ENCODE data around the gene GUCY2C.
"Not testable (repeated sequence)": the region's sequence is repeated elsewhere in the genome, so short reads cannot be mapped to it uniquely, and the experiment has no call there.

The GUCY2C gene

GRCh38 chr12:14741153-14741552, 44.8 kb upstream of the GUCY2C start:
- Histone ChIP-seq H3K36me3 (ENCODE audit: control insufficient read depth in 2 of 2, insufficient read depth in 1 of 2, low read length in 2 of 2) (no peaks in the 10 kb centered on the region), H3K9me3 (ENCODE audit: control insufficient read depth, insufficient read depth, low read depth, low read length) (no peaks in the 10 kb centered on the region), H3K4me3 (ENCODE audit: low read depth, low read length) (no peak overlapping the region), H3K27ac (ENCODE audit: extremely low read depth, low read depth, low read length) (no peak overlapping the region), H3K4me1 (ENCODE audit: control insufficient read depth, insufficient read depth, low read length) (no peaks in the 10 kb centered on the region)
- ChIA-PET POLR2A (no interaction called here), CTCF (interaction anchor here (0.6 kb wide), 1 partner anchor 714 kb away, joined by 4 read pairs; no protein-coding TSS in a partner anchor)
- no peak for TF ChIP-seq ZNF202 (tag by site-specific recombination; IDR thresholded peaks at IDR 0.05; ENCODE audit: borderline replicate concordance)
- TF ChIP-seq ZFP69B (tag by site-specific recombination; IDR thresholded peaks at IDR 0.05) = no peak
- no peak for TF ChIP-seq ZNF830 (tag by site-specific recombination; IDR thresholded peaks at IDR 0.05; ENCODE audit: low read depth)
- TF ChIP-seq ZNF707 (tag by site-specific recombination; IDR thresholded peaks at IDR 0.05) = no peak
- TF ChIP-seq ZNF394 (tag by site-specific recombination; IDR thresholded peaks at IDR 0.05; ENCODE audit: borderline replicate concordance) = no peak
- TF ChIP-seq ZNF404 (tag by site-specific recombination; IDR thresholded peaks at IDR 0.05) = no peak
- no peak for TF ChIP-seq ZNF354C (tag by site-specific recombination; IDR thresholded peaks at IDR 0.05; ENCODE audit: borderline replicate concordance, low read depth)
- no peak for TF ChIP-seq ZNF157 (tag by site-specific recombination; IDR thresholded peaks at IDR 0.05)
- no peak for TF ChIP-seq AEBP2 (tag by site-specific recombination; IDR thresholded peaks at IDR 0.05; ENCODE audit: borderline replicate concordance)
- TF ChIP-seq ZNF133 (tag by site-specific recombination; IDR thresholded peaks at IDR 0.05) = no peak

- ChIA-PET CTCF (interaction anchor here (1.0 kb wide), 1 partner anchor 12 kb away, joined by 3 read pairs; no protein-coding TSS in a partner anchor), POLR2A (interaction anchor here (1.2 kb wide), 1 partner anchor 33 kb away, joined by 3 read pairs; no protein-coding TSS in a partner anchor)
- H3K9me3 ChIP-seq (ENCODE audit: control insufficient read depth, insufficient read depth, low read depth, low read length); H3K4me1 ChIP-seq (ENCODE audit: control insufficient read depth, insufficient read depth, low read length); H3K36me3 ChIP-seq (ENCODE audit: control insufficient read depth in 2 of 2, insufficient read depth in 1 of 2, low read length in 2 of 2); H3K27ac ChIP-seq (ENCODE audit: extremely low read depth, low read depth, low read length); H3K4me3 ChIP-seq (ENCODE audit: low read depth, low read length): not testable (repeated sequence)
Observed at GRCh38 chr12:14736441-14736840, 40.0 kb upstream of the GUCY2C start.

- Histone ChIP-seq H3K4me3 (ENCODE audit: low read depth, low read length) (no peak overlapping the region), H3K36me3 (ENCODE audit: control insufficient read depth in 2 of 2, insufficient read depth in 1 of 2, low read length in 2 of 2) (no peaks in the 10 kb centered on the region), H3K27ac (ENCODE audit: extremely low read depth, low read depth, low read length) (no peak overlapping the region), H3K9me3 (ENCODE audit: control insufficient read depth, insufficient read depth, low read depth, low read length) (no peaks in the 10 kb centered on the region), H3K4me1 (ENCODE audit: control insufficient read depth, insufficient read depth, low read length) (no peaks in the 10 kb centered on the region)
- ChIA-PET CTCF (interaction anchor here (0.6 to 1.1 kb wide), 2 partner anchors 8 to 102 kb away, joined by 3 to 4 read pairs; no protein-coding TSS in a partner anchor), POLR2A (no interaction called here)
- TF ChIP-seq ZBTB8A (tag by site-specific recombination; IDR thresholded peaks at IDR 0.05) = no peak
- no peak for TF ChIP-seq ZBTB49 (tag by site-specific recombination; IDR thresholded peaks at IDR 0.05; ENCODE audit: low read depth)
- TF ChIP-seq ZNF529 (tag by site-specific recombination; IDR thresholded peaks at IDR 0.05; ENCODE audit: insufficient replicate concordance) = no peak
- no peak for TF ChIP-seq ZNF449 (tag by site-specific recombination; IDR thresholded peaks at IDR 0.05)
- no peak for TF ChIP-seq ZNF623 (tag by site-specific recombination; IDR thresholded peaks at IDR 0.05)
- no peak for TF ChIP-seq ZNF19 (tag by site-specific recombination; IDR thresholded peaks at IDR 0.05; ENCODE audit: low read depth)
- TF ChIP-seq ZBTB11 (tag by site-specific recombination; conservative IDR thresholded peaks at IDR 0.05; ENCODE audit: low read depth) = no peak
- no peak for TF ChIP-seq ZFP41 (tag by site-specific recombination; IDR thresholded peaks at IDR 0.05; ENCODE audit: borderline replicate concordance)
- TF ChIP-seq EGR2 (tag by site-specific recombination; IDR thresholded peaks at IDR 0.05; ENCODE audit: low read depth) = no peak
- TF ChIP-seq ZFP69B (tag by site-specific recombination; IDR thresholded peaks at IDR 0.05) = no peak
- no peak for TF ChIP-seq ZNF362 (tag by site-specific recombination; IDR thresholded peaks at IDR 0.05)
- TF ChIP-seq ZNF664 (tag by site-specific recombination; IDR thresholded peaks at IDR 0.05) = no peak
Observed at GRCh38 chr12:14731821-14732220, 35.4 kb upstream of the GUCY2C start.
